Erythroblast (primary cell): ENCODE data around the gene AKR7A2.

Experiments used
- GATA1 ChIP-seq: IDR thresholded peaks from 2 replicates; pipeline ENCODE4 v1.6.1; 2011; ENCODE audit warnings: low read depth, mild to moderate bottlenecking, control low read depth, low read length, moderate library complexity
- POLR2A ChIP-seq: IDR thresholded peaks from 2 replicates; pipeline ENCODE4 v1.6.1; 2011; ENCODE audit warnings: mild to moderate bottlenecking, low read length

DNA sequence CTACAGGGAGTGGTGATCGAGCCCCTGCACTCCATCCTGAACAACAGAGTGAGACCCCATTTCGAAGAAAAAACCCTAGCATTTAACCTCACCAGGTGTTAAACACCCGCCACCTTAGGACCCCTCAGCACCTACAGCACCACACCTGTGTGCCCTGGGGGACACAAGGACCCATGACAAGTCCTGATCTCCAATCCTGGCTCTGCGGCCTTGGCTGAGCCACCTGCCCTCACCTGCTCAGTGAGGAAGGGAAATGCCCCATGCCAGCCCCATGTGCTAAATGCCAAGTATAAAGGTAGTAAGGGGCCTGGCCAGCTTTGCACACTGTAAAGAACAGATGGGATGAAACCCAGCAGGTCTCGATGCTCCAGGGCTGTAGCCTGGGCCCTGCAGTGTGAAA lies 49.2 kb downstream of the AKR7A2 start:
- TF ChIP-seq POLR2A (no peak), GATA1 (no peak)
